Esophagus squamous epithelium (tissue), 5 donors: ENCODE measurements around the gene RALGAPA1. TPM values are rescaled to one million over a fixed set of nuclear protein-coding genes. Genes with fewer than 3 reads are reported as not detected.
A peak's percentile ranks its signal among the peaks of the same experiment; 100 is the strongest.
"Not testable (repeated sequence)": the region's sequence is repeated elsewhere in the genome, so short reads cannot be mapped to it uniquely, and the experiment has no call there.

Experiments used
- DNase-seq: peaks from one replicate; lab custom pipeline; 2025; lab: John Stamatoyannopoulos, UW
- H3K27ac ChIP-seq, 4 donors: fragments of 200-600 bp; sonication (generic); one replicate each; pipeline ENCODE4 v1.5.1; 2016 to 2019; ENCODE audit warnings: mild to moderate bottlenecking in 1 of 4
- H3K27me3 ChIP-seq, 4 donors: fragments of 200-600 bp; sonication (generic); 1 replicate in 3 of 4; 2 replicates in 1 of 4; pipeline versions ENCODE4 v1.5.1 to v1.6.0; 2017 to 2021; ENCODE audit warnings: antibody characterized with exemption in 1 of 4
- H3K36me3 ChIP-seq, 3 donors: fragments of 200-600 bp; sonication (generic); one replicate each; pipeline ENCODE4 v1.5.1; 2016 to 2019
- H3K4me1 ChIP-seq, 3 donors: fragments of 200-600 bp; sonication (generic); one replicate each; pipeline ENCODE4 v1.5.1; 2017 to 2019
- H3K4me3 ChIP-seq, 4 donors: fragments of 200-600 bp; sonication (generic); 1 replicate in 3 of 4; 2 replicates in 1 of 4; pipeline ENCODE4 v1.5.1; 2016 to 2019; ENCODE audit warnings: mild to moderate bottlenecking in 2 of 4, moderate library complexity in 1 of 4
- H3K9me3 ChIP-seq, 3 donors: fragments of 200-600 bp; sonication (generic); one replicate each; pipeline ENCODE4 v1.5.1; 2016 to 2019
- POLR2A ChIP-seq, 4 donors: fragments of 450-650 bp; IDR thresholded peaks; one replicate each; pipeline ENCODE4 v1.6.1; 2017; ENCODE audit warnings: antibody characterized with exemption in 4 of 4, mild to moderate bottlenecking in 4 of 4, moderate library complexity in 3 of 4
- WGBS, 2 donors: methylation state at CpG; one replicate each; pipeline ENCODE4 v1.1.5; 2018; 5-methylcytosine and 5-hydroxymethylcytosine counted together
- intact Hi-C: fragments of 100-400 bp; cut with DNase I; formaldehyde crosslinking; loops from one replicate; pipeline ENCODE4 v1.15.0; 2022
- total RNA-seq, 4 donors: library from RNA; depleted of rRNA; stranded (reverse); fragments of >200 nt; gene quantifications; one replicate each; pipeline ENCODE4 v1.1.0, GENCODE V29; 2016
- TF ChIP-seq, protein P1 (sequence below), 6 experiments: fragments of 450-650 bp in 4 of 6; fragments of 200-600 bp in 2 of 6; sonication (generic) in 2 of 6; IDR thresholded peaks; one replicate each; pipeline ENCODE4 v1.5.1; 2016 to 2019; ENCODE audit warnings: antibody characterized with exemption in 6 of 6, mild to moderate bottlenecking in 4 of 6, moderate library complexity in 4 of 6
- donor health status: DM: yes; HTN: yes; CAD: no.

Gene RALGAPA1
- 10 to 100 TPM; 22.5 to 78.6 (median 39.8) TPM for total RNA-seq

- H3K36me3 ChIP-seq, H3K9me3 ChIP-seq, intact Hi-C loops, H3K27me3 ChIP-seq: not testable (repeated sequence)
- TF ChIP-seq, protein P1, sequence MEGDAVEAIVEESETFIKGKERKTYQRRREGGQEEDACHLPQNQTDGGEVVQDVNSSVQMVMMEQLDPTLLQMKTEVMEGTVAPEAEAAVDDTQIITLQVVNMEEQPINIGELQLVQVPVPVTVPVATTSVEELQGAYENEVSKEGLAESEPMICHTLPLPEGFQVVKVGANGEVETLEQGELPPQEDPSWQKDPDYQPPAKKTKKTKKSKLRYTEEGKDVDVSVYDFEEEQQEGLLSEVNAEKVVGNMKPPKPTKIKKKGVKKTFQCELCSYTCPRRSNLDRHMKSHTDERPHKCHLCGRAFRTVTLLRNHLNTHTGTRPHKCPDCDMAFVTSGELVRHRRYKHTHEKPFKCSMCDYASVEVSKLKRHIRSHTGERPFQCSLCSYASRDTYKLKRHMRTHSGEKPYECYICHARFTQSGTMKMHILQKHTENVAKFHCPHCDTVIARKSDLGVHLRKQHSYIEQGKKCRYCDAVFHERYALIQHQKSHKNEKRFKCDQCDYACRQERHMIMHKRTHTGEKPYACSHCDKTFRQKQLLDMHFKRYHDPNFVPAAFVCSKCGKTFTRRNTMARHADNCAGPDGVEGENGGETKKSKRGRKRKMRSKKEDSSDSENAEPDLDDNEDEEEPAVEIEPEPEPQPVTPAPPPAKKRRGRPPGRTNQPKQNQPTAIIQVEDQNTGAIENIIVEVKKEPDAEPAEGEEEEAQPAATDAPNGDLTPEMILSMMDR (IDR thresholded peaks at IDR 0.05): peak in 4 of 6 experiments; percentile 21 to 63 (median 48)
- TF ChIP-seq POLR2A (IDR thresholded peaks at IDR 0.05): peak in 3 of 4 donors; percentile 91 to 97 (median 96)
- Histone ChIP-seq H3K4me3 (peak within 1 kb of the TSS; percentile 57 to 82 (median 80)), H3K4me1 (peaks cover 9 to 29% (median 13%) of the 10 kb centered on the region in 3 donors), H3K27ac (peak within 1 kb of the TSS; percentile 91 to 97 (median 94))
- DNase-seq: peak; percentile 91
- 1% methylated on average over 15 to 36 of the region's 66 CpGs for WGBS, 2 donors
Observed at GRCh38 chr14:35808638-35809563, at the start of gene RALGAPA1. TSS of gene RALGAPA1 (minus strand) at chr14:35809295. CDS start at chr14:35808835, 460 bp downstream.

DNA sequence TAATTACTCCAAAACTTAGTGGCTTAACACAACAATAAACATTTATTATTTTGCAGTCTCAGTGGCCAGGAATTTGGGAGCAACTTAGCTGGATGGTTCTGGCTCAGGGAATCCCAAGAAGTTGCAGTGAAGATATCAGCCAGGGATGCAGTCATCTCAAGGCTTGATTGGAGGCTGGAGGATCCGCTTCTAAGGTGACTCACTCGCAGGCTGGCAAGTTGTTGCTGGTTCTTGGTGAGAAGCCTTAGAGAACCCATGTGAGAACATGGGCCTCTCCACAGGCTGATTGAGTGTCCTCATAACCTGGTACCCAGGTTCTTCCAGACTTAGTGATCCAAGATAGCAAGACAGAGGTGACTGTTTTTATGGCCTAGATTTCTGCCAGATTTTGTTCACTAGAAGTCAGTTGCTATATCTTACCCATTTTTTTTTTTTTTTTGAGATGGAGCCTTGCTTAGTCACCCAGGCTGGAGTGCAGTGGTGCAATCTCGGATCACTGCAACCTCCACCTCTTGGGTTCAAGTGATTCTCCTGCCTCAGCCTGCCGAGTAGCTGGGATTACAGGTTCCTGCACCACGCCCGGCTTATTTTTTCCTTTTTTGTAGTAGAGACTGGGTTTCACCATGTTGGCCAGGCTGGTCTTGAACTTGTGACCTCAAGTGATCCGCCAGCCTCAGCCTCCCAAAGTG, 49.6 kb upstream of the RALGAPA1 start:
- TF ChIP-seq, protein P1 (IDR thresholded peaks at IDR 0.05): no peak
- TF ChIP-seq POLR2A (IDR thresholded peaks at IDR 0.05): no peak
- no peak overlapping the region for H3K27ac ChIP-seq
- no peaks in the 10 kb centered on the region for H3K27me3 ChIP-seq
- DNase-seq: no peak
- no peaks in the 10 kb centered on the region for H3K9me3 ChIP-seq
- H3K36me3 ChIP-seq: peaks cover 0 to 47% (median 0%) of the 10 kb centered on the region in 3 donors
- peaks cover 0 to 23% (median 0%) of the 10 kb centered on the region in 3 donors for H3K4me1 ChIP-seq
- 55 to 59% methylated on average over 7 of the region's 7 CpGs for WGBS, 2 donors
- H3K4me3 ChIP-seq: no peak overlapping the region
- intact Hi-C loops: no loop called here

- Histone ChIP-seq H3K36me3 (peaks cover 0 to 40% (median 0%) of the 10 kb centered on the region in 3 donors), H3K27ac (no peak overlapping the region), H3K4me1 (peaks cover 0 to 23% (median 0%) of the 10 kb centered on the region in 3 donors), H3K27me3 (no peaks in the 10 kb centered on the region), H3K9me3 (peaks cover 0 to 5% (median 0%) of the 10 kb centered on the region in 3 donors), H3K4me3 (no peak overlapping the region)
- intact Hi-C loops: no loop called here
- WGBS, 2 donors: 42 to 50% methylated on average over 6 of the region's 6 CpGs
- DNase-seq: no peak
- no peak for TF ChIP-seq POLR2A (IDR thresholded peaks at IDR 0.05)
- TF ChIP-seq, protein P1 (IDR thresholded peaks at IDR 0.05): no peak
Observed at GRCh38 chr14:35855876-35856481, 46.9 kb upstream of the RALGAPA1 start.

DNA sequence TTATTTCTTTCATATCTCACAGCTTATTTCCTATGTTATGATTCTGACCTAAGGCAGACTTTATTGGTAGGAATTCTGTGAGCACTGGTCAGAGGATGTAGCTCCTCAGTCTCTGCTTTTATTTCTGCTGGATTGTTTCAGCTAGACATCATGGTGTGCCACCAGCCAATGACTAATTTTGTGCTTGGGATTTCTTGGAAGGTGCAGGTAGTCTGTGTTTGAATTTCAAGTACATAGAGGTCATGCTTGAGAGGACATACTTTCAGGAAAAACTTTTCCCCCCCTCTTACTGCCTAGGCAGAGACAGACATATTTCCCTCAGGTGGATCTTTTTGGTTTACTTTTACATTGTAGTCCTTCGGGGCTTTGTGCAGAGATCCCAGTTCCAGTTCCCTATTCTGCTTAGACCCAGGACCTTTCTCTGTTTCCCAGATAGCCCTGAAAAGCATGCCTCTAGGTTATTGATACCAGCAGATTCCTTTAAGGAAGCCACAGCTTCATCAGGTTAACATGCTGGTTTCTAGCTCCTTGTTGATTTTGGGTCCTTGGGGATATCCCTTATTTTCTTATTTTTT, 45.7 kb upstream of the RALGAPA1 start:
- Histone ChIP-seq H3K27me3 (no peaks in the 10 kb centered on the region), H3K27ac (no peak overlapping the region), H3K4me1 (peaks cover 0 to 23% (median 0%) of the 10 kb centered on the region in 3 donors), H3K4me3 (no peak overlapping the region), H3K9me3 (peaks cover 0 to 5% (median 0%) of the 10 kb centered on the region in 3 donors), H3K36me3 (peaks cover 0 to 42% (median 0%) of the 10 kb centered on the region in 3 donors)
- intact Hi-C loops: no loop called here
- WGBS, 2 donors: 88% methylated on average over 1 of the region's 1 CpG; no CpG with 5 or more reads in 1 of the 2 donors
- TF ChIP-seq POLR2A (IDR thresholded peaks at IDR 0.05): no peak
- TF ChIP-seq, protein P1 (IDR thresholded peaks at IDR 0.05): no peak
- no peak for DNase-seq
